Neural cell (in vitro differentiated cells): ENCODE measurements around the gene ISOC2. TPM values are rescaled to one million over a fixed set of nuclear protein-coding genes. Genes with fewer than 3 reads are reported as not detected.
"Not testable (repeated sequence)": the region's sequence is repeated elsewhere in the genome, so short reads cannot be mapped to it uniquely, and the experiment has no call there.

Experiments
- H2AFZ ChIP-seq: fragments of 200-600, 300-800 bp; sonication (generic), shearing (Covaris generic); 2 replicates; pipeline ENCODE4 v1.6.0; 2014; ENCODE audit warnings: low read depth, mild to moderate bottlenecking, antibody characterized with exemption, low read length, moderate library complexity
- H3F3A ChIP-seq: fragments of 200-600 bp; shearing (Covaris generic); 2 replicates; pipeline ENCODE4 v1.6.1; 2016; ENCODE audit warnings: mild to moderate bottlenecking, moderate library complexity, mixed read lengths, antibody characterized with exemption, low read length; ENCODE audit not compliant: insufficient read depth, poor library complexity, severe bottlenecking
- H3K27ac ChIP-seq: fragments of 200-600, 300-800 bp; sonication (generic), shearing (Covaris generic); 2 replicates; pipeline ENCODE4 v1.5.1; 2014; ENCODE audit warnings: mild to moderate bottlenecking, low read length, moderate library complexity
- H3K27me3 ChIP-seq: fragments of 300-800, 200-600 bp; sonication (generic), shearing (Covaris generic); 2 replicates; pipeline ENCODE4 v1.6.0; 2014; ENCODE audit warnings: mild to moderate bottlenecking, low read depth, low read length, moderate library complexity; ENCODE audit not compliant: insufficient read depth
- H3K36me3 ChIP-seq: fragments of 300-800, 200-600 bp; sonication (generic), shearing (Covaris generic); 2 replicates; pipeline ENCODE4 v1.5.1; 2014; ENCODE audit warnings: mild to moderate bottlenecking, antibody characterized with exemption, low read length, moderate library complexity; ENCODE audit not compliant: insufficient read depth
- H3K4me2 ChIP-seq: fragments of 300-800, 200-600 bp; sonication (generic), shearing (Covaris generic); 2 replicates; pipeline ENCODE4 v1.6.0; 2014; ENCODE audit warnings: mild to moderate bottlenecking, low read length
- H3K4me3 ChIP-seq: fragments of 300-800, 200-600 bp; sonication (generic), shearing (Covaris generic); 2 replicates; pipeline ENCODE4 v1.5.1; 2014; ENCODE audit warnings: mild to moderate bottlenecking, low read length, moderate library complexity
- H3K79me2 ChIP-seq: fragments of 200-600 bp; shearing (Covaris generic); replicated peaks from 2 replicates; pipeline ENCODE4 v1.6.0; 2014; ENCODE audit warnings: mild to moderate bottlenecking, low read length, moderate library complexity; ENCODE audit not compliant: insufficient read depth
- H3K9ac ChIP-seq: fragments of 300-800, 200-600 bp; sonication (generic), shearing (Covaris generic); 2 replicates; pipeline ENCODE4 v1.6.1; 2016; ENCODE audit warnings: mild to moderate bottlenecking, low read length, mixed read lengths
- H3K9me2 ChIP-seq: fragments of 200-600 bp; shearing (Covaris generic); 2 replicates; pipeline ENCODE4 v1.6.1; 2016; ENCODE audit warnings: mild to moderate bottlenecking, low read length, mixed read lengths; ENCODE audit not compliant: insufficient read depth
- H3K9me3 ChIP-seq: fragments of 200-600, 300-800 bp; sonication (generic), shearing (Covaris generic); 2 replicates; pipeline ENCODE4 v1.6.1; 2016; ENCODE audit warnings: mild to moderate bottlenecking, mixed run types, low read length, moderate library complexity, mixed read lengths
- H4K20me1 ChIP-seq: fragments of 200-600 bp; shearing (Covaris generic); 2 replicates; pipeline ENCODE4 v1.6.1; 2016; ENCODE audit warnings: mild to moderate bottlenecking, mixed run types; ENCODE audit not compliant: insufficient read depth
- CTCF ChIP-seq: fragments of 450-650 bp; IDR thresholded peaks from 2 replicates; pipeline ENCODE4 v1.5.1; 2014; ENCODE audit warnings: antibody characterized with exemption, mild to moderate bottlenecking, moderate library complexity; ENCODE audit not compliant: poor library complexity, severe bottlenecking
- EP300 ChIP-seq: fragments of 450-650 bp; conservative IDR thresholded peaks from 2 replicates; pipeline ENCODE4 v1.6.1; 2014; ENCODE audit warnings: antibody characterized with exemption, mild to moderate bottlenecking, moderate library complexity; ENCODE audit not compliant: poor library complexity, severe bottlenecking
- EZH2 ChIP-seq: fragments of 200-600, 300-800 bp; shearing (Covaris generic), sonication (generic); IDR thresholded peaks from 2 replicates; pipeline ENCODE4 v1.6.1; 2014; ENCODE audit warnings: antibody characterized with exemption, low read length, borderline replicate concordance, mild to moderate bottlenecking; ENCODE audit not compliant: insufficient read depth, poor library complexity, severe bottlenecking
- MXI1 ChIP-seq: fragments of 450-650 bp; conservative IDR thresholded peaks from 2 replicates; pipeline ENCODE4 v1.6.1; 2014; ENCODE audit warnings: antibody characterized with exemption, mild to moderate bottlenecking; ENCODE audit not compliant: poor library complexity, severe bottlenecking
- POLR2AphosphoS5 ChIP-seq: IDR thresholded peaks from 2 replicates; pipeline ENCODE4 v1.6.1; 2012
- RAD21 ChIP-seq: fragments of 450-650 bp; conservative IDR thresholded peaks from 2 replicates; pipeline ENCODE4 v1.6.1; 2014; ENCODE audit warnings: antibody characterized with exemption, mild to moderate bottlenecking, moderate library complexity
- REST ChIP-seq: IDR thresholded peaks from 2 replicates; pipeline ENCODE4 v1.6.1; 2012; ENCODE audit warnings: borderline replicate concordance
- SMC3 ChIP-seq: fragments of 450-650 bp; conservative IDR thresholded peaks from 2 replicates; pipeline ENCODE4 v1.6.1; 2014; ENCODE audit warnings: antibody characterized with exemption, mild to moderate bottlenecking, moderate library complexity; ENCODE audit not compliant: poor library complexity
- TAF1 ChIP-seq: IDR thresholded peaks from 2 replicates; pipeline ENCODE4 v1.6.1; 2012; ENCODE audit warnings: low read depth
- polyA plus RNA-seq: library from polyadenylated mRNA; depleted of rRNA; stranded (reverse); fragments of >200 nt; gene quantifications from 2 replicates; pipeline ENCODE4 v1.2.3, GENCODE V29; 2014

The ISOC2 gene
- polyA plus RNA-seq, 1 donor from 2014 or later, result 48.1 TPM

GRCh38 chr19:55500368-55500952, 39.0 kb upstream of the ISOC2 start (continued):
- TF ChIP-seq SMC3, result no peak

- Histone ChIP-seq H3K4me3 (no peak overlapping the region), H3K36me3 (no peaks in the 10 kb centered on the region), H3K9ac (no peak overlapping the region), H3K27me3 (no peaks in the 10 kb centered on the region), H3K9me3 (no peaks in the 10 kb centered on the region), H3F3A (no peaks in the 10 kb centered on the region), H3K9me2 (no peaks in the 10 kb centered on the region), H4K20me1 (no peaks in the 10 kb centered on the region), H3K27ac (no peak overlapping the region), H2AFZ (no peak overlapping the region), H3K79me2 (no peaks in the 10 kb centered on the region), H3K4me2 (no peak overlapping the region)
- TF ChIP-seq MXI1 (no peak), CTCF (no peak), EP300 (no peak), SMC3 (no peak), REST (no peak), RAD21 (no peak), POLR2AphosphoS5 (no peak), EZH2 (no peak), TAF1 (no peak)
These were observed 36.9 kb upstream of the ISOC2 start for GRCh38 chr19:55498246-55498840.

- Histone ChIP-seq H3K4me3 (no peak overlapping the region), H3K9ac (no peak overlapping the region), H4K20me1 (no peaks in the 10 kb centered on the region), H2AFZ (no peak overlapping the region), H3K4me2 (no peak overlapping the region), H3K79me2 (no peaks in the 10 kb centered on the region), H3K27me3 (no peaks in the 10 kb centered on the region), H3K36me3 (no peaks in the 10 kb centered on the region), H3F3A (no peaks in the 10 kb centered on the region), H3K9me2 (no peaks in the 10 kb centered on the region), H3K27ac (no peak overlapping the region), H3K9me3 (no peaks in the 10 kb centered on the region)
- no peak for TF ChIP-seq EZH2
- no peak for TF ChIP-seq REST
- TF ChIP-seq POLR2AphosphoS5, result no peak
- no peak for TF ChIP-seq CTCF
- TF ChIP-seq SMC3, result no peak
These were observed 36.3 kb upstream of the ISOC2 start for GRCh38 chr19:55497763-55498162.

GRCh38 chr19:55496820-55497219, 35.4 kb upstream of the ISOC2 start:
- H3K4me3 ChIP-seq, H3F3A ChIP-seq, H3K4me2 ChIP-seq, H3K9me3 ChIP-seq, H4K20me1 ChIP-seq, H2AFZ ChIP-seq, H3K9ac ChIP-seq, H3K27me3 ChIP-seq, H3K79me2 ChIP-seq, H3K36me3 ChIP-seq, H3K27ac ChIP-seq, H3K9me2 ChIP-seq: not testable (repeated sequence)
